ENCODE data around the gene FBXO42.

Gene FBXO42

GRCh38 chr1:16199700-16200099 is 152.6 kb downstream of the FBXO42 start:
- DNase-seq: no peak

GRCh38 chr1:16199157-16199501 is 153.2 kb downstream of the FBXO42 start:
- DNase-seq: no peak

- no peak for DNase-seq
Observed at GRCh38 chr1:16198444-16199156, 153.7 kb downstream of the FBXO42 start.

- no peak for DNase-seq
Observed at GRCh38 chr1:16196874-16197273, 155.4 kb downstream of the FBXO42 start.
